NOMO-1 treated with DMSO at 0.1 percent for 48 hours (cell line): ENCODE data around the gene IL17B.

Experiments used
- DNase-seq: peaks from one replicate; lab custom pipeline; 2025; ENCODE audit not compliant: unreplicated experiment; lab: John Stamatoyannopoulos, UW

Gene IL17B

DNA sequence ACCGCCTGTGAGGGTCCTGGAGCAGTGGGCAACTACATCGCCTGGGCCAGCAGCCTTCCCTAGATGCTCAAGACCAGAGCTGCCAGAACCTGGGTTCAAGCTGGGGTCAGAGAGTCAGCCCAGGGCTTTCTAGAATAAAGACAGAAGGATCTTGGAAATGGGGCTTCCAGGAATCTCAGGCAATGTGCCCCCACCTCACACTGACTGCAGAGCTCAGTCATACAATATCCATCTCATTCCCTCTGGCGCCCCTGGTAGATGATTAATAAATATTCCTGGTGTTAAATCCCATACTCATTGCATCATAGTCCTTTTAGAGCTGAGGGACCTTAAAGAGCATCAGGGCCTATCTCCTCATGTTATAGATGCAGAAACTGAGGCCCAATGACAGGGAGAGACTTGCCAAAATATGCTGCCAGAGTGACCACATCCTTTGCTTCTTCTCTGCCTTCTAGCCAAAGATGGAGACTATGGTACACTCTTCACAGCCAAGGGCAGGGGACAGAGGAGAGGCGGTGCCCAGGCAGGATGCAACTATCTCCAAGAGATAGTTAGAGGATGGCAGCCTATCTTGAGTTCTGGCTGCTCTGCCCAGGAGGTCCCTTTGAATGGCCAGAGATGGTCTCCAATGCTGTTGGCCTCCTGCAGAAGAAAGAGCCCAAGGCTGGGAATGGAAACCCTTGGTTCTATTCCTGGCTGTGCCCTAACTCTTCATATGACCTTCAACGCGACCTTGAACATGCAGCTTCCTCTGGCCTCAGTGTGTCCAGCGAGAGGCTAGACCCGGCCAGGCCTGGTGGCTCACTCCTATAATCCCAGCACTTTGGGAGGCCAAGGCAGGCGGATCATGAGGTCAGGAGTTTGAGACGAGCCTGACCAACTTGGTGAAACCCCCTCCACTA is 36.2 kb upstream of the IL17B start:
- no peak for DNase-seq

GRCh38 chr5:149414405-149415065 is 35.4 kb upstream of the IL17B start:
- DNase-seq, result no peak

- DNase-seq, result no peak
Measured at GRCh38 chr5:149413477-149414210, 34.6 kb upstream of the IL17B start.

DNA sequence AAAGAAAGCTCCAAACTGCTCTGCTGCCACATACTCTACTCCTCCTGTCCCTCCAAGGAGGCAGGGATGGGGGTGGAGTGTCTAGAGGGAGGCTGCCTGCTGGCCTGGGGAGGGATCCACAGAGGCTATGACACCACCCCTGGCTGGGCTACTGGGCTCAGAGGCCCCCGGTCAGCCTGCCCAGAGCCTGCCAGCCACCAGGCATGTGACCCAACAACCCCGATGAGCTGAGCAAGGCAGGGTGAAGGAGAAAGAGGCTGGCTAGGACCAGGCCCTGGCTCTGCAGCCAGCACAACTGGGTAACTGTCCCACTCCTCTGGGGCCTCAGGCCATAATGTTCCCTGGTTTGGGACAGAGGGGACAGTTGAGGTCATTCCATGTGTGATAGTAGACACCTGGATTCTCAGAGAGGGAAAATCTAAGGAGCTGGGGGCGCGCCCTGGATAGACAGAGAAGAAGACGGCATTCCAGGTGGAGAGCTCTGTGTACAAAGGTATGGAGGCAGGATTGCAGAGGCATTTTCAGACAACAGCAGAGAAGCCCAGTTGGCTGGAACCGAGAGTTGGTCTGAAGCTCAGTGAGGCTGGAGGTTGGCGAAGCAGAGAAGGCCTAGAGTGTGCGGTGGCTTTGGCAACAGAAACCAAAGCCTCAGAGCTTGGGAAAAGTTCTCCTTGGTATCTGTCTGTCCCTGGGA is 33.8 kb upstream of the IL17B start:
- DNase-seq, result no peak

DNA sequence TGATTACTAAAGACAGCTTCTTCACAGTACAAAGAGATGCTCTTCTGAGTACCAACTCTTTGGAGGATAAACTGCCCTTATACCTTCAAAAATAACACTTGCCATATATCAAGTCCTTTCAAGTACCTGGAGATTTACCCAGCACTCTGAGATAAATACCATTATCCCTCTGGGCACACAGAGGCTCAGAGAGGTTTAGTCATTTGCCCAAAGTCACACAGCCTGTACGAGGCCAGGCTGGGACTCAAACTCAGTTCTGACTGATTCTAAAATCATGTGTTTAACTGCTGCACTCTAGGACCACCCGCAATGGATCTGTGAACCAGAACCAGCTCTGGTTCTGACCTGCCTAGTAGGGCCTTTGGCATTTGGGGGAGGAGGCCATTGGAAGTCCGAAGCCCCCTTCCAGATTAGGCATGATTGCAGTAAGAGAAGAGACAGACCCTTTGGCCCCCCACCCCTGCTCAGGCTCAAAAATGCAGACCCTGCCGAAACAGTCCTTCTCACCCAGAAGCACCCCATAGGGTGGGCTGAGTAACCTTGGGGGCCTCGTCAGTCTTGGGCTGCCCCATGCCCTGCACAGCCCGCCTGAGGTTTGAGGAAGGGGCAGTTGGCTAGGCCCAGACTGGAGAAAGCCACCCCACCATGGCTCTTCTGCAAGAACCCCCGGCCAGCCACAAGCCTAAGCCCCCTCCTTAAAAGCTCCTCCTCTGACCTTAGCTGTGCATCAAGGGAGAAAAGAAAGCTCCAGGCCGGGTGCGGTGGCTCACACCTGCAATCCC is 32.8 kb upstream of the IL17B start:
- no peak for DNase-seq

DNA sequence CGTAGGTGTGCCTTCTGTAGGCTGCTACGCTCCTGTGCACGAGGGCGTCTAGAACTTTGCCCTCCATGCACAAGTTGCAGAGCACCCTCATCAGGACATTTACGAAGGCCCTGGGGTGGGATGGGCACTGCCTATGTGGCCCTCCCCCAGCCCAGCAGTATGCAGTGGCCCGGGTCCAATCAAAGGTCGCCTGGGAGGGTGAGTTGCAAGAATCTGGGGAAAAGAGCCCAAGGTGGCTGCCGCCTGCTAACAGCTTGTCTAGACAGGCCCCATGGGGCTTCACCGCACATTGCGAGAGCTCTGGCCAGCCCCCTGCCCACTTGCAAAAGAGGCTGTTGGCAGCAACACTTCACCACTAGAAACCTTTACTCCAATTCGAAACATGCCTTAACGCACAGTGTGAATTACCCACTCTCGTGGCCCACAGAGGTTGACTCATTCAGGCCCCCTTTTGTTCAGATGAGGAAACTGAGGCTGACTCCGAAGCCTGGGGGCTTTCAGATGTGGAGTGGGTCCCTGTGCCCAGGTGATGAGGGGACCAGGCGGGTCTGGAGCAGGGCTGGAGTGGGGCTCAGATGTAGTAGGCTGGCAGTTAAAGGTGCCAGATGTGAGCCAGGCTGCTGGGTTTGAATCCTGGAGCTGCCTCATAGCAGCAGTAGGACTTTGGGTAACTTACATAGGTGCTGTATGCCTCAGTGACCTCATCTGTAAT is 31.8 kb upstream of the IL17B start:
- no peak for DNase-seq

DNA sequence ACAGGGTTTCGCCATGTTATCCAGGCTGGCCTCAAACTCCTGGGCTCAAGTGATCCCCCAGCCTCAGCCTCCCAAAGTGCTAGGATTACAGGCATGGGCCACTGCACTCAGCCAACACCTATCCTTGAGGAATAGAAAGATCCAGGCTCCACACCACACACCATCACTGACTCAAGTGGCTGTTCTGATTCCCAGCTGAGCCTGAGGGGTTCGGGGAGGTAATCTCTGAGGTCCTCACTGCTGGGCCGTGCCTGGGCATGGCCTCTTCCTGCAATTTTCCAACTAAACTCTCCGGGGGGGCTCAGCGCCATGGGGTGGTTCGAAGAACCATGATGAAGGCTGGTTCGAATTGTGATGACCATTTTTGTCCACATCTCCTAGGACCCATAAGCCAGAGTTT is 31.0 kb upstream of the IL17B start:
- no peak for DNase-seq

DNA sequence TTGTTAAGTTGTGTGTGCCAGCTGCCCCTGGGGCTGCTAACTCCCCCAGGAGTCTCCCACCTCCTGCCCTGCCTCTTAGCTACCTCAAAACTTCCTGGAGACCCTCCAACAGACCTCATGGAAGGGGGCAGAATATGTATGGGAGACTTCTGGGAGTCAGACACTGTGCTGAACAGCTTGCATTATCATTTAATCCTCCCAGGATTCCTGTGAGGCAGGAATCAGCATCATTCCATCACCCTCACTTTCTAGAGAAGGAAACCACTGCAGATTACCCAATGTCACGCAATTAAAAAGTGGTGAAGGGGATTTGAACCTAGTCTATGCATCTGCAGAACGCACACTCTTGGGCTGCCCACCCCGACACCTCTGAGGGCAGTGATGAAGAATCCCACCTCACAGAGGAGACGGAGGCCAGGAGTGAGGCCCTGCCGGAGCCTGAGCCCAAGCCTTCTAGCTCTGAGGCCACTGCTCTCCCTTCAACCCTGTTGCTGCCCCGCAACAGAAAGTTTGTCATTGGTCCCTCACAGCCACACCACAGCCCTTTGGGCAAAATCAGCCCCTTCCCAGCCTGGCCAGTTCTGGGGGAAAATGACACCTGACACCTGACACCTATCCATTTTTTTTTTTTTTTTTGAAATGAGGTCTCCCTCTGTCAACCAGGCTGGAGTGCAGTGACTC is 30.3 kb upstream of the IL17B start:
- no peak for DNase-seq

- no peak for DNase-seq
Measured at GRCh38 chr5:149408252-149409099, 29.4 kb upstream of the IL17B start.

- DNase-seq, result no peak
Measured at GRCh38 chr5:149407323-149408251, 28.5 kb upstream of the IL17B start.

GRCh38 chr5:149406979-149407306 is 27.9 kb upstream of the IL17B start:
- DNase-seq, result no peak

- DNase-seq, result no peak
Measured at GRCh38 chr5:149406203-149406978, 27.3 kb upstream of the IL17B start.

GRCh38 chr5:149405550-149406202 is 26.6 kb upstream of the IL17B start:
- no peak for DNase-seq

DNA sequence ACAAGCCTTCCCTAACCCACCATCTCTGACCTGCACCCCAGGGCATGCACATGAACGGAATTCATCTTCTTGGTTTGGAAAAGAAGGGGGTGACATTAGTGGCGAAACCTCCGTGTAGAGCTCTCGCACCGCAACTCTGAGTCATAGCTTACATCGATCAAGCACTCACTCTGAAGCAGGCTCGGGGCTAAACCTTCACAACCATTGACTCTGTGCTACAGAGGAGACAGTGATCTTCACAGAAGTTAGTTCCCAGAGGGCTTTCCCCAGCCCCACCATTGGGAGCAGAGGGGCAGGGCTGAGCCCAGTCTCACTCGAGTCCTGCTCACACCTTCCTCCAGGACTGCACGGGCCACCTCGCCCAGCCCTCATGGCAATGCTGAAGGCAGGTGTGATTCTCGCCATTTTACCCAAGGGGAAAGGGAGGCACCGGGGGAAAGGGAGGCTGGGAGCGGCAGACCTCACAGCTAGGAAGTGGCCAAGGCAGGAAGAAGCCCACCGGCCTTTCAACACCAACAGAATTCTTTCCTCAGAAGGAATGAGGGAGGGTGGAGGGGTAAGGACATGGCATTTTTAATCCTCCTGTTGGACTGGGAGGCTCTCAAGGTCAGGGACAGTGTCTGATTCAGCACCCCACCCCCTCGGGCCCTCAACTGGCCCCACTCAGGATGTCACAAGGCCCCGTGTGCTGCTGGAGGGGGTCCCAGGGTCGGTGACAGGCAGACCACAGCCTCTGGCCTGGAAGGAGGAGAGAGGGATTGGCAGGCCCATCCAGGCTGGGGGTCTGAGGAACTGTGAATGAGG is 25.9 kb upstream of the IL17B start:
- no peak for DNase-seq
